GM18508 (cell line): Measurements from ENCODE around the gene CARMIL3.

Experiments
- ATAC-seq: cut with Tn5 transposase; IDR thresholded peaks from one replicate; pipeline ENCODE4 v1.9.1; 2021; ENCODE audit warnings: moderate number of reproducible peaks; ENCODE audit not compliant: insufficient read depth, unreplicated experiment

Gene CARMIL3

GRCh38 chr14:24060443-24060842, 8.6 kb downstream of the CARMIL3 start:
- ATAC-seq, result no peak

- no peak for ATAC-seq
Observed at GRCh38 chr14:24060984-24061913, 9.4 kb downstream of the CARMIL3 start.

- ATAC-seq, result no peak
Observed at GRCh38 chr14:24062216-24062980, 10.6 kb downstream of the CARMIL3 start.

- no peak for ATAC-seq
Observed at GRCh38 chr14:24063263-24063836, 11.5 kb downstream of the CARMIL3 start.

GRCh38 chr14:24064091-24064795, 12.4 kb downstream of the CARMIL3 start:
- no peak for ATAC-seq

GRCh38 chr14:24064856-24065255, 13.0 kb downstream of the CARMIL3 start:
- ATAC-seq, result no peak

GRCh38 chr14:24065408-24065807, 13.6 kb downstream of the CARMIL3 start:
- ATAC-seq, result no peak

GRCh38 chr14:24066496-24067132, 14.8 kb downstream of the CARMIL3 start:
- no peak for ATAC-seq

- no peak for ATAC-seq
Observed at GRCh38 chr14:24067133-24068082, 15.6 kb downstream of the CARMIL3 start.

- ATAC-seq, result no peak
Observed at GRCh38 chr14:24068711-24069410, 17.1 kb downstream of the CARMIL3 start.

- ATAC-seq, result no peak
Observed at GRCh38 chr14:24069411-24069735, 17.6 kb downstream of the CARMIL3 start.

- no peak for ATAC-seq
Observed at GRCh38 chr14:24070285-24071143, 18.7 kb downstream of the CARMIL3 start.

- ATAC-seq, result no peak
Observed at GRCh38 chr14:24071144-24071697, 19.4 kb downstream of the CARMIL3 start, which contains the start of gene CPNE6. Gene CPNE6, plus strand, starts transcription at chr14:24071562. Its CDS starts 1,375 bp downstream, at chr14:24072937.

GRCh38 chr14:24071836-24072430, 20.1 kb downstream of the CARMIL3 start:
- no peak for ATAC-seq

- no peak for ATAC-seq
Observed at GRCh38 chr14:24072436-24072835, 20.6 kb downstream of the CARMIL3 start.
